GM10847 (cell line): ENCODE data around the gene BZW2.

ENCODE experiments used
- POLR2A ChIP-seq: IDR thresholded peaks from 2 replicates; pipeline ENCODE4 v1.6.1; 2011; ENCODE audit not compliant: insufficient read length; ENCODE audit errors: extremely low read depth

Gene BZW2

DNA sequence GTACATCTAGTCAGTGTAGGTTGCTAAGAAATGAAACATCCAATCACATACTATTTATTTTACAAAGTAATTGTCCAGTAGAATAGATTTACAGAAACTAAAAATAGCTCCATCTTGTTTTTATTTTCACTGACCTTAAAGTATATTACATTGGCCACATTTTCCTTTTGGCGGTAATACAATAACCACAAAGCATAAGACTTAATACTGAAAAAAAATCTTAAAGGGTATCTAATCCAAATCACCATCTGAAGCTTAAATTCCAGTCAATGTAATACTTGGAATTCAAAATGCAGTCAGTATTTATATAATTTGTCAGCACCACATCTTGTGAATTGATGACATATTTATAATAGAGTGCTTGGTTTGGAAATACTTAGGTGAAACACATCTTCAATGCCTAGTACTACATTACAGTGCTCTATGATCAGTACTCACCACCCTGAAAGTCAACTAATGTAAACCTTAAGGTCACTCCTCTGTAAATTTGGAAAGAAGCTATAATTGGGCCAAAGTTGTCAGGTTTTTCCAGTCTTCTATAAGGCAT, 9.4 kb upstream of the BZW2 start:
- TF ChIP-seq POLR2A, result no peak

- TF ChIP-seq POLR2A, result no peak
Measured at GRCh38 chr7:16637379-16637778, 8.6 kb upstream of the BZW2 start.

DNA sequence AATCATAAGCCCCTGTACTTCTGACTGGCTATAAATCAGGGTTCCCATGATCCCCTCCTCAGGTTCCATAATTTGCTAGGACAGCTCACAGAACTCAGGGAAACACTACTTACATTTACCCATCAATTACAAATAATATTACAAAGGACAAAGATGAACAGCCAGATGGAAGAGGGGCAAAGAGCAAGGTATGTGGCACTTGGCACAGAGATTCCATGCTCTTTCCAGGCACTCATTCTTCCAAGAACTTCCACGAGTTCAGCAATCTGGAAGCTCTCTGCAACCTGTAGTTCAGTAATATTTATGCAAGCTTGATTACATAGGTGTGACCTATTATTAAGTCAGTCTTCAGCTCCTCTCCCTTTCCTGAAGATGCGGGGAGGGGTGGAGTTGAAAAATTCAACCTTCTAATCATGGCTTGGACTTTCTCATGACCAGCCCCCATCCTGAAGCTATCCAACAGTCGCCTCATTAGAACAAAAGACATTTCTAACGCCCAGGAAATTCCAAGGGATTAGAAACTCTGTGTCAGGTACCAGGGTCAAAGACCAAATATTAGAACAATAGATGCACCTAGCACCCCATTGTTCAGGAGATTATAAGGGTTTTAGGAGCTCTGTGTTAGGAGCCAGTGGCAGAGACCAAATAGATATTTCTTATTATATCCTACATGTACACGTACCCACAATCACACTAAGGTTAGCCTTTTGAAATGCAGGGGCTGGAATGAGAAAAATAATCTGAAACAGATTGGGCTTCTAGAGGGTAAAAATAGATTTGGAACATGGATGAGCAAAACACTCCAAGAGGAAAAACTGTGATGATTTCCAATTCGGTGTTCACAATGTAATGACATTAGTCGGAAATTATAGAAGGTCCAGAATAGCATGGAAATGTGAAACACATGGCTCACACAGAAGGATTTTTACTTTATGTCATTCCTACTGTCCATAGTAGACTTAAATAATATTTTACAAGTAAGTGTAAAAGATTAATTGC, 7.4 kb upstream of the BZW2 start:
- no peak for TF ChIP-seq POLR2A

- TF ChIP-seq POLR2A, result no peak
Measured at GRCh38 chr7:16644157-16644556, 1.8 kb upstream of the BZW2 start.

DNA sequence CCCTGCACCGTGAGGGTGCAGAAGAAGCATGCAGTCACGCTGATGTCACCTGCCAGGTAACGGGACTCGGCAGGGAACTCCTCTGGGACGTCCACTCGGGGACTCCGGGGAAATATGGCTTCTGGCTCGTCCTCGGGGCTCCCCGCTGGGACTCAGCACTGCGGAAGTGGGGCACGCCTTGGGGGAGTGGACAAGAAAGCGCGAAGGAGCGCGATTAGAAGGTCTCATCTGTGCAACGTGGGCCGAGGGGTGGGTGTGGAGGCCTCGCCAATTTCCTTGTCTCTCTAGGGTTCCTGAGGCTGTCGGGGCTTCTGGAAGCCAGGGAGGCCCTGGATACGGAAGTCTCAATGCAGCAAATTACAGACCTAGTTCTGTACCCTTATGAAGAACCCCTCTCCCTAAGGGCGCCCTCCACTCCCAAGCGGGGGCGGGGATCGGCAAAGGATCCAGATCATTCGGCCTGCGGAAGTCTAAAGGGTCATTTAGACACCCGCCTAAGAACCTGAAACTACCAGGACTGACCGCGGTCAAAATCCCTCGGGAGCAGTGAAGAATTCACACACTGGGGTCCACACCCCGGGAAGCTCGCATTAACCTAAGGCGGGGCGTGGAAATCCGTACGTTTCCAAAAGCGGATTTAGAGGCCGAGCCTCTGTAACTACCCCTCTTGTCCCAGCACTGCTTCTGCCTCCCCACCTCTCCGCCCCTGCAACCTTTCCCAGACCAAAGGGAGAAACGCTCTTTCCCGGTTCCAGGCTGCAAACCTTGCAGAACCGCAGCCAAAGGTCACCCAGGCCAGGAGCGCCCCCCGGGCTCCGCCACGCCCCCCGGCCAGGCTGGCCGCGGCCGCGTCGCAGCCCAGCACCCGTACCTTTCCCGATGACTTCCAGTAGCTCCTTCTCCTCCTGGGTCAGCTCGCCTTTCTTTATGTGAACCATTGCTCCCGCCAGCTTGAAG, 1.1 kb upstream of the BZW2 start:
- TF ChIP-seq POLR2A, result no peak

GRCh38 chr7:16646472-16647072, 591 bp downstream of the BZW2 start:
- no peak for TF ChIP-seq POLR2A

GRCh38 chr7:16647435-16647960, 1.5 kb downstream of the BZW2 start:
- no peak for TF ChIP-seq POLR2A

GRCh38 chr7:16648551-16648950, 2.6 kb downstream of the BZW2 start:
- no peak for TF ChIP-seq POLR2A

DNA sequence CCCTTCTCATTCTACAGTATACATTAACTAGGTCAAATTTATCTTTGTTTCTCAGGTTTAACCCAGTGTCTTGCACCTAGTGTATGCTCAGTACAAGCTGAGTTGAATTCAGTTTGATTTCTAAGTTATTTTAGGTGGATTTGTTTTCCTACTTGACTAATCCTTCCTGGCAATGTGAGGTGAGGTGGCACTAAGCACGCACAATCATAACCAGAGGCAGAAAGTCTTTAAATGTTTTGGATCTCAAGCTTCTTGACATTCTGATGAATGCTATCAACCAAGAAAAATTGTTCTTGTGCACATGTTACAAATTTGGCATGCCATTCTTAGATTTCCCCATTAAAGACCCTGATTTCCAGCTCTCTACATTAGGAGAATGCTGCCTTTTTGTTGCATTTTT, 3.2 kb downstream of the BZW2 start:
- no peak for TF ChIP-seq POLR2A

GRCh38 chr7:16650266-16650665, 4.3 kb downstream of the BZW2 start:
- no peak for TF ChIP-seq POLR2A

- no peak for TF ChIP-seq POLR2A
Measured at GRCh38 chr7:16651396-16652239, 5.6 kb downstream of the BZW2 start.

DNA sequence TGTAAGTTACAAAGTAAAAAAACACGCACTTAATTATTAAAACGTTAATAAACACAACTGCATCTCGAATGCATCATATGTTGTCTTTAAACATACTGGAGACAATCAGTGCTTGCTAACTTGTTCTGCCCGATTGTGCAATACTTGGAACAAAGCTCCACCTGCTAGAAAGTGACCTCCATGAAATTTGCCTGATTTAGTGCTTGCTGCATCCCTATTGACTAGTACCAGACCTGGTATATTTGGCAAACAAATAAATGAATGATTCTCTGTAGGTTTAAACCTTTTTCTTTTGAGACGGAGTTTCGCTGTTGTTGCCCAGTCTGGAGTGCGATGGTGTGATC, 6.2 kb downstream of the BZW2 start:
- TF ChIP-seq POLR2A, result no peak

- TF ChIP-seq POLR2A, result no peak
Measured at GRCh38 chr7:16652888-16653287, 6.9 kb downstream of the BZW2 start.

DNA sequence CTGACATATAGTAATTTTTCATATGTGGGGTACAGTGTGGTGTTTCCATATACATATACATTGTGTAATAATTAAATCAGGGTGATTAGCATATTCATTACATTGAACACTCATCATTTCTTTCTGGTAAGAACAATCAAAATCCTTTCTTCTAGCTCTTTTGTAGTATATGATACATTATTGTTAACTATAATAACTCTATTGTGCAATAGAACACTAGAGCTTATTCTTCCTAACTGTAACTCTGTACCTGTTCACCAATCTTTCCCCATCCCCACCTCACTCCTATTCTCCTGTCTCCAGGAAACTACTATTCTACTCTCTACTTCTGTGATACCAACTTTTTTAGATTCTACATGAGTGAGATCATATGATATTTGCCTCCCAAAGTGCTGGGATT, 9.4 kb downstream of the BZW2 start:
- no peak for TF ChIP-seq POLR2A
